Mesothelial cell of epicardium (in vitro differentiated cells): ENCODE data around the gene USP54. TPM values are rescaled to one million over a fixed set of nuclear protein-coding genes. Genes with fewer than 3 reads are reported as not detected.

ENCODE experiments used
- DNase-seq, 2 experiments: peaks; one replicate each; pipeline ENCODE4 v3.0.0; 2021; ENCODE audit warnings: low spot score in 2 of 2; ENCODE audit not compliant: unreplicated experiment in 2 of 2
- H3K27ac Mint-ChIP-seq: 2 replicates; pipeline ENCODE4 v1.8.0; 2021; ENCODE audit warnings: mixed read lengths
- H3K27me3 Mint-ChIP-seq: 2 replicates; pipeline ENCODE4 v1.8.0; 2021; ENCODE audit warnings: low read depth, mixed read lengths
- H3K36me3 Mint-ChIP-seq: 2 replicates; pipeline ENCODE4 v1.8.0; 2021; ENCODE audit warnings: mixed read lengths
- H3K4me1 Mint-ChIP-seq: 2 replicates; pipeline ENCODE4 v1.8.0; 2021; ENCODE audit warnings: mixed read lengths
- H3K4me3 Mint-ChIP-seq: 2 replicates; pipeline ENCODE4 v1.8.0; 2021; ENCODE audit warnings: mild to moderate bottlenecking, moderate library complexity, mixed read lengths
- H3K9me3 Mint-ChIP-seq: 2 replicates; pipeline ENCODE4 v1.8.0; 2021; ENCODE audit warnings: mixed read lengths
- total RNA-seq: library from RNA; stranded (reverse); gene quantifications from 3 replicates; pipeline ENCODE4 v1.2.1, GENCODE V29; 2021
- TF ChIP-seq, protein P1 (sequence below): fragments of 200-600 bp; sonication (generic); IDR thresholded peaks from one replicate; pipeline ENCODE4 v1.5.0; 2021; ENCODE audit warnings: antibody characterized with exemption; ENCODE audit not compliant: unreplicated experiment

The USP54 gene
- total RNA-seq, 1 donor from 2014 or later, result 26.7 TPM

DNA sequence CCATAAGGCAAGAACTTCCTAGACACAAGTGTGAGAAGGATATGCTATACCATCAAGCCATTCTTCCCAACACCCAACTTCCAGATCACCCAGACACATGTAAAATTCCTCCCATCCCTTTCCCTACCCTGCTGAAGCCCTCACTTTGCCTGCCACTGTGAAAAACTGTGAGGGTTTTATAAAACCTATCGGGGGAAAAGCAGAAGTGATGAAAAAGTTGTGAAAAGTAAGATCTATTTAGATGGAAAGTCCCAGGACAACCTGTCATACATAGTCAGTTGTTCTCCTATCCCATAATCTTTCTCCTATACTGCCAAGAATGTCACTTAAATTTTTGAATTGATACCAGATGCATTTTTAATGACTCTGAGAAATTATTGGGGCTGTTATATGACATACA, 56.3 kb downstream of the USP54 start:
- no peak for DNase-seq
- H3K9me3 Mint-ChIP-seq, result no peaks in the 10 kb centered on the region
- no peak overlapping the region for H3K27ac Mint-ChIP-seq
- no peaks in the 10 kb centered on the region for H3K27me3 Mint-ChIP-seq
- H3K4me3 Mint-ChIP-seq, result no peak overlapping the region
- TF ChIP-seq, protein P1, sequence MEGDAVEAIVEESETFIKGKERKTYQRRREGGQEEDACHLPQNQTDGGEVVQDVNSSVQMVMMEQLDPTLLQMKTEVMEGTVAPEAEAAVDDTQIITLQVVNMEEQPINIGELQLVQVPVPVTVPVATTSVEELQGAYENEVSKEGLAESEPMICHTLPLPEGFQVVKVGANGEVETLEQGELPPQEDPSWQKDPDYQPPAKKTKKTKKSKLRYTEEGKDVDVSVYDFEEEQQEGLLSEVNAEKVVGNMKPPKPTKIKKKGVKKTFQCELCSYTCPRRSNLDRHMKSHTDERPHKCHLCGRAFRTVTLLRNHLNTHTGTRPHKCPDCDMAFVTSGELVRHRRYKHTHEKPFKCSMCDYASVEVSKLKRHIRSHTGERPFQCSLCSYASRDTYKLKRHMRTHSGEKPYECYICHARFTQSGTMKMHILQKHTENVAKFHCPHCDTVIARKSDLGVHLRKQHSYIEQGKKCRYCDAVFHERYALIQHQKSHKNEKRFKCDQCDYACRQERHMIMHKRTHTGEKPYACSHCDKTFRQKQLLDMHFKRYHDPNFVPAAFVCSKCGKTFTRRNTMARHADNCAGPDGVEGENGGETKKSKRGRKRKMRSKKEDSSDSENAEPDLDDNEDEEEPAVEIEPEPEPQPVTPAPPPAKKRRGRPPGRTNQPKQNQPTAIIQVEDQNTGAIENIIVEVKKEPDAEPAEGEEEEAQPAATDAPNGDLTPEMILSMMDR, result no peak
- H3K36me3 Mint-ChIP-seq, result peaks cover 6% of the 10 kb centered on the region
- peaks cover 5% of the 10 kb centered on the region for H3K4me1 Mint-ChIP-seq

DNA sequence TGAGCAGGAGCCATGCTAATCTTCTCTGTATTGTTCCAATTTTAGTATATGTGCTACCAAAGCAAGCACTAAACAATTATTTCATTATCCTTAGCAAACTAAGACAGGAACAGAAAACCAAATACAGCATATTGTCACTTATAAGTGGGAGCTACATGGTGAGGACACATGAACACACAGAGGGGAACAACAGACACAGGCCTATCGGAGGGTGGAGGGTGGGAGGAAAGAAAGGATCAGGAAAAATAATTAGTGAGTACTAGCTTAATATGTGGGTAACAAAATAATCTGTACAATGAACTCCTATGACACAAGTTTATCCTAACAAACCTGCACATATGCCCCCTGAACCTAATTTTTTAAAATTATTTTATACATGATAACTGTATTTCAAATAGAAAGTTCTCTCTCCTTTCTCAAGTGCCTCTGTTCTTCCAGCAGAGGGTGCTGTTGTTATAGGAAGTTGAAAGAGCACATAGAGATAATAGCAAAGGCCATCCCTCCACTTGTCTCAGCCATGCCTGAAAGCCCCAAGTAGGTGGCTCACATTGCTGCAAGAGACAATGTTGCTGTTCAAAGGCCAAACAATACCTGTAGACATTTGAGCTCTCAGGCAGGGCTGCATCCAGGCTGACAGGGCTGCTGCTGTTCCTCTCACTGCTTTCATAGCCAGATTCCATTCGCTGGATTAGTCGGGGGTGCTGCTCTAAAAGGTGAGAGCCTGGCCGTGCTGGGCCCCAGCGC, 61.9 kb downstream of the USP54 start:
- Mint-ChIP-seq H3K4me1 (no peaks in the 10 kb centered on the region), H3K27ac (no peak overlapping the region), H3K36me3 (peaks cover 5% of the 10 kb centered on the region), H3K27me3 (no peaks in the 10 kb centered on the region), H3K9me3 (no peaks in the 10 kb centered on the region), H3K4me3 (no peak overlapping the region)
- DNase-seq, result peak in 1 of 2 experiments; percentile 41
- TF ChIP-seq, protein P1, result peak; percentile 80

DNA sequence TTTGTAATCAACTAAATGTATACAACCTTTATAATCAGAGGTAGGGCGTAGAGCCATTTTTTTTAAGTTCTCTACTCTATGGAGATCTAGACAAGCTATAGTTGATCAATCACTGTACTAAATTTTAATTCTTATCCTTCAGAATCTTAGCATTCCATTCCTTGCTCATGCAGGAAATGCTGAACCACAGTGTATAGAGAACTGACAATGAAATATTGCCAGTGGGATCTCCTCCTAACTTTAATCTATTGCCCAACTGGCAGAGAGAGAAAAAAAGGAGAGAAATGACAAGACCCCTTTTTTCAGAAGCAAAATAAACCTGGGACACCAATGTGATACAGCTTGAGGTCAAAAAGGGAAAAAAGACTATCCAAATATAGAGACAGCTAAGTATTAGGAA, 68.9 kb downstream of the USP54 start:
- TF ChIP-seq, protein P1, result no peak
- no peak for DNase-seq
- Mint-ChIP-seq H3K4me1 (no peaks in the 10 kb centered on the region), H3K9me3 (no peaks in the 10 kb centered on the region), H3K36me3 (peaks cover 12% of the 10 kb centered on the region), H3K27me3 (no peaks in the 10 kb centered on the region), H3K4me3 (no peak overlapping the region), H3K27ac (no peak overlapping the region)

DNA sequence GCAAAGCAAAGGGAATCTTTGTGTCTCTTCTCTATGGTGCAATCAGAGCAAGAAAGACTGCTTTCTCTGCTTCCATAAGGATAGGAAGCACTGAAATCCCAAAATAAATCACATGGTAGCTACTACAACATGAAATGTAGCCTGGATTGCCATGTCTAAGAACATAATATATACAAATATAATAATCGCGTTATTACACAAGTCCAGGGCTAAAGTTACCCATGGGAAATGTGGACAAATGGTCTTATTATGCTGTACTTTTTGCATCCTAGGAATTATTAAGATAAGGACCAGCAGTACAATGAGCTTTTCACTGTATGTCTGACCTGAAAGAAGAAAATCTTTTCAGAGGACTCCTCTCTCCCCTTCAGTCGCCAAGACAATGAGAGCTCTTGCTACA, 71.8 kb downstream of the USP54 start:
- TF ChIP-seq, protein P1, result no peak
- no peaks in the 10 kb centered on the region for H3K4me1 Mint-ChIP-seq
- no peak overlapping the region for H3K4me3 Mint-ChIP-seq
- no peak overlapping the region for H3K27ac Mint-ChIP-seq
- H3K9me3 Mint-ChIP-seq, result no peaks in the 10 kb centered on the region
- no peak for DNase-seq
- H3K27me3 Mint-ChIP-seq, result no peaks in the 10 kb centered on the region
- H3K36me3 Mint-ChIP-seq, result peaks cover 9% of the 10 kb centered on the region

DNA sequence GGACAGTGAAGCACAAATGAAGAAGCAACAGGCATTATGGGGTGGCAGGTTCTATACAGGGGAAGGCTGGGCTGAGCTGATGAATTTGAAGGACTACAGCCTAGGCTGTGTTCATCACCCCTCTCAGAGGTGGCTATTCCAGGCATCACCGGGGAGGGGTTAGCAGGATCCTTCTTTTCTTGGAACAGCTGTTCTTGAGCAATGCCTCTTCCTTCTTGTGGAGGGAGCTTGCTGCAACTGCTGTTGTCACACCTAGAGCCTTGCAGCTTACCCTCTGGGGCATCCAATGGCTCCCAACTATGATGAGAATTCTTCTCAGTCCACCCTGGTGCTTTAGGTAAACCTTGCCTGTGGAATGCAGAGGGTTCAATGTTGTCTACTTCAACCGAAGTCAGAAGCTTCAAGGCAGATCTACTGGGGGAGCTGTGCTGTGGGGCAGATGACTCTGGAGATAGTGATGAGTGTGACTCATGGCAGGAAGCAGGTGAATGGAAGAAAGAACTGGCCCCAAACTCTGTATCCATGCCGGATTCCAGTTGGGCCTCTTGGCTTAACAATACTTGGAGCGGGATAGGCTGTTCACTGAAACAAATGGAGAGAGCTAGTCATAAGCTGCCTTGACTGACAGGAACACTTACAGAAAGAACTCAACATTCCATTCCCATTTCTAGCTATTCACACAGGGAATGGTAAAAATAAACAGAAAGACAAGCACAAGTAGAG, 73.8 kb downstream of the USP54 start:
- no peak overlapping the region for H3K4me3 Mint-ChIP-seq
- no peaks in the 10 kb centered on the region for H3K4me1 Mint-ChIP-seq
- H3K36me3 Mint-ChIP-seq, result peaks cover 9% of the 10 kb centered on the region
- H3K9me3 Mint-ChIP-seq, result no peaks in the 10 kb centered on the region
- no peaks in the 10 kb centered on the region for H3K27me3 Mint-ChIP-seq
- TF ChIP-seq, protein P1, result no peak
- H3K27ac Mint-ChIP-seq, result no peak overlapping the region
- no peak for DNase-seq
